NCI-H345 treated with DMSO at 0.1 percent for 48 hours (cell line): Measurements from ENCODE around the gene PADI1.

ENCODE experiments used
- DNase-seq: peaks from one replicate; lab custom pipeline; 2025; ENCODE audit not compliant: unreplicated experiment; lab: John Stamatoyannopoulos, UW

Gene PADI1

DNA sequence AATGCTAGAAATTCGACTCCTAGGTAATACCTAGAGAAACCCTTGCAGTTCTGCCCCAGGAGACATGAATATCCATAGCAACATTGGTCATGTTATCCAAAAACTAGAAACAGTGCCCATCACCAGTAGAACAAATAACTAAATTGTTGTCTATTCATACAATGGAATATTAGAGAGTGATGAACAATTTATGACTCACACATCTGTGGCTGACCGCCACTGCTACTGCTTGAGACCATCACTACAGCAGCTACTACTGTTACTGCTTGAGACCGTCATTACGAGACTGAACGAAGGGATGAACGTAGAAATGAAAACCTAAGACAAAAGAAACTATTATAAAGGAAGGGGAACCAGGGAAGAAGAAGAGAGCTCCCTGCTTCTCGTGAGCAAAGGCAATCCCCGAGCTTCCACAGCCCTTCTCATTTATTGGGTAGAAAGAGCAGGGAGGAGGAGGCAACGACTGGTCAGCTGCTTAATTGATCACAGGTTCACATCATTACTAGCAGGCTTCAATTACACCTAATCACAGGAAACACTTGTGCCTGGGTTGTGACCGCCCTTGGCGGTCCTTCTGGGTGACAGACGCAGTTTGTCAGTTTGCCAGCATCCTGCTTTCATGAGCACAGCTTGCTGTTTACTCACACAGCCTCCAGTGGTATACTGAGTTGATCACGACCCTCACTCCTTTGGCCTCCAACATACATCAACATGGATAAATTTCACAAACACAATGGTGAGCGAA is 88.9 kb downstream of the PADI1 start:
- DNase-seq: no peak

GRCh38 chr1:17295292-17295691 is 90.4 kb downstream of the PADI1 start:
- DNase-seq: no peak
